Neural crest cell (in vitro differentiated cells): ENCODE results near the gene FEV. TPM values are rescaled to one million over a fixed set of nuclear protein-coding genes. Genes with fewer than 3 reads are reported as not detected.

Source experiments
- DNase-seq: peaks from one replicate; pipeline ENCODE4 v3.0.0; 2021; ENCODE audit warnings: low read depth, mixed read lengths, low spot score
- H3K27ac Mint-ChIP-seq: one replicate; pipeline ENCODE4 v1.8.0; 2021; ENCODE audit warnings: mild to moderate bottlenecking, mixed read lengths; ENCODE audit not compliant: unreplicated experiment
- H3K27me3 Mint-ChIP-seq: 2 replicates; pipeline ENCODE4 v1.8.0; 2021; ENCODE audit warnings: low read depth, mild to moderate bottlenecking, mixed read lengths
- H3K36me3 Mint-ChIP-seq: 2 replicates; pipeline ENCODE4 v1.8.0; 2021; ENCODE audit warnings: low read depth, mild to moderate bottlenecking, mixed read lengths
- H3K4me1 Mint-ChIP-seq: 2 replicates; pipeline ENCODE4 v1.8.0; 2021; ENCODE audit warnings: mixed read lengths
- H3K4me3 Mint-ChIP-seq: one replicate; pipeline ENCODE4 v1.8.0; 2021; ENCODE audit warnings: mild to moderate bottlenecking, mixed read lengths
- H3K9me3 Mint-ChIP-seq: 2 replicates; pipeline ENCODE4 v1.8.0; 2021; ENCODE audit warnings: mixed read lengths
- total RNA-seq: library from RNA; stranded (reverse); gene quantifications from 2 replicates; pipeline ENCODE4 v1.2.1, GENCODE V29; 2021
- TF ChIP-seq, protein P1 (sequence below): fragments of 200-600 bp; sonication (generic); conservative IDR thresholded peaks from 2 replicates; pipeline ENCODE4 v1.5.0; 2021; ENCODE audit warnings: antibody characterized with exemption, mild to moderate bottlenecking

The FEV gene
- total RNA-seq, 1 donor from 2014 or later, result not detected

DNA sequence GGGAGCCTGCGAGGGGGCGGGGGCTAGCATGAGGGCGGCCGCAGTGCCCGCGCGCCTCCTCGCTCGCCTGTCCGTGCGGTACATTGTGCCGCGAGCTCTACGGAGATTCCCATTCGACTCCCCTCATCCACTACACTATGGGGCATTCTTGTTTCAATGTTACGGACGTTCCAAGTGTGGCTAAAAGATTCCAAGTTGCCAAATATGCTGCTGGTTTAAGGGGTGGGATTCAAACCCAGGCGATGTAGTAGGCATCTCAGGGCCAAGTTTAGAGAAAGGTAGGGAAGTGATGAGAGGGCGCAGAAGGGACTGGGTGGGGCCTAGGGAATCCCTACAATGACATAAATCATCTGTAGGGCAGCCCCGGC, 18.3 kb upstream of the FEV start:
- TF ChIP-seq, protein P1, sequence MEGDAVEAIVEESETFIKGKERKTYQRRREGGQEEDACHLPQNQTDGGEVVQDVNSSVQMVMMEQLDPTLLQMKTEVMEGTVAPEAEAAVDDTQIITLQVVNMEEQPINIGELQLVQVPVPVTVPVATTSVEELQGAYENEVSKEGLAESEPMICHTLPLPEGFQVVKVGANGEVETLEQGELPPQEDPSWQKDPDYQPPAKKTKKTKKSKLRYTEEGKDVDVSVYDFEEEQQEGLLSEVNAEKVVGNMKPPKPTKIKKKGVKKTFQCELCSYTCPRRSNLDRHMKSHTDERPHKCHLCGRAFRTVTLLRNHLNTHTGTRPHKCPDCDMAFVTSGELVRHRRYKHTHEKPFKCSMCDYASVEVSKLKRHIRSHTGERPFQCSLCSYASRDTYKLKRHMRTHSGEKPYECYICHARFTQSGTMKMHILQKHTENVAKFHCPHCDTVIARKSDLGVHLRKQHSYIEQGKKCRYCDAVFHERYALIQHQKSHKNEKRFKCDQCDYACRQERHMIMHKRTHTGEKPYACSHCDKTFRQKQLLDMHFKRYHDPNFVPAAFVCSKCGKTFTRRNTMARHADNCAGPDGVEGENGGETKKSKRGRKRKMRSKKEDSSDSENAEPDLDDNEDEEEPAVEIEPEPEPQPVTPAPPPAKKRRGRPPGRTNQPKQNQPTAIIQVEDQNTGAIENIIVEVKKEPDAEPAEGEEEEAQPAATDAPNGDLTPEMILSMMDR, result no peak
- DNase-seq, result no peak
- H3K27ac Mint-ChIP-seq, result no peak overlapping the region
- H3K9me3 Mint-ChIP-seq, result no peaks in the 10 kb centered on the region
- no peaks in the 10 kb centered on the region for H3K4me1 Mint-ChIP-seq
- H3K4me3 Mint-ChIP-seq, result no peak overlapping the region
- H3K36me3 Mint-ChIP-seq, result no peaks in the 10 kb centered on the region
- H3K27me3 Mint-ChIP-seq, result peaks cover 97% of the 10 kb centered on the region

DNA sequence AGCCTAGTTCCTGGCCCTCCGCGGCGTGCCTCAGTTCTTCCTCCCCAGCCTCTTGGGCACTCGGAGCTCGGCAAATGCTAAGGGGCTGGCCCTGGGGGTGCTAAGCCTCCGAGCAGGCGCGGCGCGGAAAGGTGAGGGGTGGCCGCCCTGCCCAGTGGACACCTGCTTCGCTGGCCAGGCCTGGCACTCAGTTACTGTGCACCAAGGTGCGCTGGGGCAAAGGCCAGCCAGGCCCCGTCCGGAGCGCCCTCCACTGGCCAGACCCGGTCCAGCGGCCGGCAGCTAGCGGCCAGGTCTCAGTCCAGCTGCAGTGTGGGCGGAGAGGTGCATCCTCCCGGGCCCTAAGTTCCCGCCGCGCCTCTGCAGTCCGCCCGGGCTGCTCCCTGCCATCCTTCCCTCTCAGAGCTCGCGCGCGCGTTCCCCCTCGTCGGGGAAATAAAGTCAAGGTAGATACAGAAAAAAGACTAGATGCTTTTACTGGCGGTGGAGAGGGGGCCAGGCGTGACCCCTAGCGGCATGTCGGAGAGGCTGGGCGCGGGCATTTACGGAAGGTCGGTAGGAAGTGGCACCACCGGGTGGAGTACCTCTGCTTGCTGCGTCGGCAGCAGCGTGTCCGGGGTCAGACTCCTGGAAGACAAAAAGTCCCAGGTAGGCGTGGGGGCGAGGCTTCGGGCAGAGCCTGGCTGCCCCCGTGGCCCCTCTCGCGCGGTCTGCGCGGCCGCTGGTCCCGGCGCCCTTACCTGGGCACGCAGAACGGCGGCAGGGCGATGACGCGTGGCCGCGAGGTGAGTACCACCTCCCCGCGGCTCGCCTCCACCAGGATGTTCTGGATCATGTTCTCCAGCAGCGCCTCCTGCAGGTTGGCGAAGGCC, 17.6 kb upstream of the FEV start:
- DNase-seq, result peak; percentile 53
- Mint-ChIP-seq H3K4me1 (no peaks in the 10 kb centered on the region), H3K27me3 (peaks cover 98% of the 10 kb centered on the region), H3K36me3 (no peaks in the 10 kb centered on the region), H3K9me3 (no peaks in the 10 kb centered on the region), H3K4me3 (no peak overlapping the region), H3K27ac (no peak overlapping the region)
- TF ChIP-seq, protein P1, result peak; percentile 65

DNA sequence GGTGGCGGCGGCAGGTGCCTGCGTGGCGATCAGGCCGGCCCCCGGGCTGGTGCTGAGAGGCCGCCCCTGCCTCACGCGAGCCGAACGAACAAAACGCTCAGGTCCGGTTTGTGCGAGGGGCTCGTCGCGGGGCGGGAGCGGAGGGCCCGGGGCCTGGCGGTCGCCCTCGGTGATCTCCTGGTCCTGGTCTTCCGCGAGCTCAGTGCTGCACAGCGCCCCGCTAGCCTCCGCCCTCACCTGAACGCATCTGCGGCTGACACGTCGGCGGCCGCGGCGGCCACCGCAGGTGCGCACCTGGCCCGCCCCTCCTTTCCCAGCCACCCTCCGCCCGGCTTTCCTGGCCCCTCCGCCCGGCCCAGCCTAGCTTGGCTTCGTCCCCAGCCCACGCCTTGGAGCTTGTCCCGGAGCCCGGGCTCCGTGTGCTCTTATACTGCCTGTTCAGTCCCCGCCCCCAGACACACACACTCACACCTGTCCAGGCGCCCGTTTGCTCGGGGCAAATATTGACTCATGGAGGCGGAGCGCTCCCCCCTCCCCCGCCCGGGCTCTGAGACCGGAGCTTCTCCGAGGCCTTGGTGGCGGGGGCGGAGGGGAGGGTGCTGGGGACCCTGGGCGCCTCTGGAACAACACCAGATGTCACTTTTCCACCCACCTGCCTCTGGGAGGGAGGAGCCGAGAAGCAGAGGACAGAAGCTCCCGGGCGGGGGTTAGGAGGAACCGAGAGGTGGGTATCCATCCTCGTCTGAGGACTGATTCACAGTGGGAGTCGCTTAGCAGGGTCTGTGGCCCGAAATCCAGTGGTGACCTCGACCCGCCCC, 16.8 kb upstream of the FEV start:
- no peak overlapping the region for H3K4me3 Mint-ChIP-seq
- H3K9me3 Mint-ChIP-seq, result no peaks in the 10 kb centered on the region
- H3K27ac Mint-ChIP-seq, result no peak overlapping the region
- H3K4me1 Mint-ChIP-seq, result no peaks in the 10 kb centered on the region
- no peak for DNase-seq
- H3K27me3 Mint-ChIP-seq, result peaks cover 98% of the 10 kb centered on the region
- H3K36me3 Mint-ChIP-seq, result no peaks in the 10 kb centered on the region
- TF ChIP-seq, protein P1, result no peak

DNA sequence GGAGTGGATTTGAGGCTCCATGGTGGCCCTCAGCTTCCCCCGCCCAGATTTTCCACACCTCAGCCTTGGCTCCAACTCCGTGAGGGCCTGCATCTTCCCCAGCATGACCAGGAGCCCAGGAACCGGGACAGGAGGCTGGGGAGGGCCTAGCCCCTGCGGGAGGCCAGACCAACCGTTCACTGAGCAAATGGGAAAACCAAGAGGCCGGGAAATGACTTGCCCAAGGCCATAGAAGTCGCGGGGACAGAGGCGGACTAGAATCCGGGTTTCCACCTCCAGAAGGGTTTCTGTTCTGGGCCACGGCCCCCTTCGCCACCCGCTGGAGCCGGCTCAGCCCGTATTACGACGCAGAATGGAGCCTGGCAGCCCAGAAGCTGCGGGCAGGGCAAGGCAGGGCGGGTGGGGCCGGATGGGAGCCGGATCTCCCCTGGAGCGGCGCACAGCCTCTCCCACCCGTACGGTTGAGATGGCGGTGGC, 16.2 kb upstream of the FEV start:
- Mint-ChIP-seq H3K4me3 (no peak overlapping the region), H3K27ac (no peak overlapping the region), H3K27me3 (peaks cover 98% of the 10 kb centered on the region), H3K36me3 (no peaks in the 10 kb centered on the region), H3K9me3 (no peaks in the 10 kb centered on the region), H3K4me1 (no peaks in the 10 kb centered on the region)
- TF ChIP-seq, protein P1, result no peak
- no peak for DNase-seq

DNA sequence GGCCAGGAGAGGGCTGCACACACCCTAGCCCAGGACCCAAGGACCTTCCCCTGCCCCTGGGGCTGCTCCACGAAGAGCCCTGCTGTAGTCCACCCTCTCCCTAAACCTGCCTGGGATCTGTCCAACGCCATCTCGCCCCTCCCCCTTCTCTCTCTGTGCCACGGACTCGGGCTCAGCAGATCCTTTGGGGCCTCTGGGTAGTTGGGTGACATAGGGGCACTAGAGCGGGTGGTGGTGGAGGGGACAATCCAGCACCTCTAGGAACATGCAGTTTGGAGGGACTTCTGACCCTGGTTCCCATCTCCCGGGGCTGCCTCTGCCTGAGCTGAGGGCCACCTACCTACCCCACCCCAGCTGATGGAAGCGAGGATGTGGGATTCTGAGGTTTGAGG, 15.6 kb upstream of the FEV start:
- no peaks in the 10 kb centered on the region for H3K36me3 Mint-ChIP-seq
- no peak overlapping the region for H3K27ac Mint-ChIP-seq

More for the DNA sequence above, 15.6 kb upstream of the FEV start:
- no peak for DNase-seq
- TF ChIP-seq, protein P1, result no peak
- no peak overlapping the region for H3K4me3 Mint-ChIP-seq
- no peaks in the 10 kb centered on the region for H3K9me3 Mint-ChIP-seq
- H3K27me3 Mint-ChIP-seq, result peaks cover 98% of the 10 kb centered on the region
- H3K4me1 Mint-ChIP-seq, result no peaks in the 10 kb centered on the region
